Lower lobe of right lung (tissue), 2 donors: ENCODE data around the gene IQCM. TPM values are rescaled to one million over a fixed set of nuclear protein-coding genes. Genes with fewer than 3 reads are reported as not detected.

Experiments used
- ATAC-seq, 2 donors: fragments of 200-7000 bp; cut with Tn5 transposase; one replicate each; pipeline ENCODE4 v1.9.1; 2020 to 2022; ENCODE audit warnings: mild to moderate bottlenecking in 2 of 2, moderate library complexity in 2 of 2
- DNase-seq: peaks from one replicate; pipeline ENCODE4 v3.0.0-alpha.2; 2020
- H3K27ac ChIP-seq: fragments of 200-600 bp; one replicate; pipeline ENCODE4 v1.8.0; 2022
- H3K27me3 ChIP-seq: fragments of 200-600 bp; one replicate; pipeline ENCODE4 v1.8.0; 2022; ENCODE audit warnings: low read depth
- H3K36me3 ChIP-seq: fragments of 200-600 bp; one replicate; pipeline ENCODE4 v1.8.0; 2022; ENCODE audit warnings: mild to moderate bottlenecking
- H3K4me1 ChIP-seq: fragments of 200-600 bp; one replicate; pipeline ENCODE4 v1.8.0; 2022
- H3K4me3 ChIP-seq: fragments of 200-600 bp; one replicate; pipeline ENCODE4 v1.8.0; 2022; ENCODE audit warnings: mild to moderate bottlenecking
- H3K9me3 ChIP-seq: fragments of 200-600 bp; one replicate; pipeline ENCODE4 v1.8.0; 2022
- CTCF ChIP-seq: fragments of 200-600 bp; IDR thresholded peaks from one replicate; pipeline ENCODE4 v1.8.0; 2022; ENCODE audit warnings: antibody characterized with exemption, mild to moderate bottlenecking
- intact Hi-C: fragments of 100-400 bp; cut with DNase I; formaldehyde crosslinking; loops from one replicate; pipeline ENCODE4 v1.11.0; 2022
- total RNA-seq: library from RNA; stranded (reverse); fragmentation: NEBNext Ultra II Directional; extraction: Animal tissue kit (Norgen Biotek cat#: 25700); gene quantifications from one replicate; pipeline ENCODE4 v1.2.1, GENCODE V29; 2021
- donor health status: DM: no; HTN: yes; CAD: no; lungs with severe emphysema.

Gene IQCM
- total RNA-seq, 1 donor from 2014 or later, result not detected

DNA sequence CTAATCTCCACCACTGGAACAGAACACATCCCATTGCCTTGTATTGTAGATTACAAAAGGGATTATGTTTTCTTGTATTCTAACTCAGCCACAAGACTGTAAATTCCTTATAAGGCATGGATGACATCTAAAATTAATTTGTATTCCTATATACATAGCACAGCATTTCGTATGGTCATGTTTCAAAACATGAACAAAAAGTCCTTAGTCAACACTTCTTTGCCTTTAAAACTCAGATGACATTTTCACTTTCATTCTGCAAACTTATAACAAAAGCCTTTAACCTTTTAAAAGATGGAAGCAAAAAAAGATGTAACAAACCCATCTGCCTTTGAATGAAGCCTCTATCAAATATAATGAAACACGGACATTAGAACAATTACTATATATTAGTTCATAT lies 181.3 kb downstream of the IQCM start:
- no peaks in the 10 kb centered on the region for H3K9me3 ChIP-seq
- intact Hi-C loops, result no loop called here
- H3K27ac ChIP-seq, result no peak overlapping the region
- ATAC-seq (no peak), DNase-seq (no peak)
- no peak overlapping the region for H3K4me3 ChIP-seq
- no peaks in the 10 kb centered on the region for H3K36me3 ChIP-seq
- no peaks in the 10 kb centered on the region for H3K4me1 ChIP-seq
- no peak for TF ChIP-seq CTCF
- H3K27me3 ChIP-seq, result no peaks in the 10 kb centered on the region

DNA sequence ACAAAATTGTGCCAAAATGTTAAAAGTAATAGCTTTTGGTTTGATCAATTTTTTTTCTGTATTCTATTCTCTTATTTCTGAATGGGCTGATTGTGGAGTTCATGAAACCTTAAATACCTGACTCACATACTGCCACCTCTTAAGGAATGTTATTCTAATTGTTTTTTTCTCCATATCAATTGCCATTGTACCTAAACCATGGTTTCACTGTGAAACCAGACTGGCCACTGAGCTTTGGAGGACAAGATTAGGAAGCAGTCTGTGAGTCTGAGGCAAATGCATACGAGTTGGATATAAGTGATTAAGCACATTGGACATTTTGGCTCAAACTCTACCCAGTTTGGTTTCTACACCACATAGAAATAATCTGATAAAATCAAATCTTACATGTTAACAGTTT lies 184.0 kb downstream of the IQCM start:
- Histone ChIP-seq H3K4me3 (no peak overlapping the region), H3K27me3 (no peaks in the 10 kb centered on the region), H3K4me1 (no peaks in the 10 kb centered on the region), H3K36me3 (no peaks in the 10 kb centered on the region), H3K9me3 (no peaks in the 10 kb centered on the region), H3K27ac (no peak overlapping the region)
- TF ChIP-seq CTCF, result no peak
- ATAC-seq (no peak), DNase-seq (no peak)
- intact Hi-C loops, result no loop called here

DNA sequence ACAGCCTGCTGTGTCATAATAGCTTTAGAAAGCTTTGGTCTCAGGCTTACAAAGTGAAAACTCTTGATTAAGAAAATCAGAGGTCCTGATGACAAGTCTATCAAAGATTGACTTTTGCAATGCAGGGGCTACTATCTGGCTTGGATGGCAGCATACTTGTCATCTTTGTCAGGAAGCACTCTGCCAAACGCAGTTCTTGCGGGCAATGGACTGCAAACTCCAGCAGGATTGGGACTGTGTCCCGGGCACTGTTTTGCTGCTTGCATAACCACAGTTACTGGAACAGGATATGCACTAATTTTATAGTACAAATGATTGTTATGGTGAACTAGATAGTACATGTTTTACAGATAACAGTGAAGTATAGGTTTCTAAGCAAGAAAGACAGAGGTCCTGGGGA lies 185.6 kb downstream of the IQCM start:
- no peak for DNase-seq
- Histone ChIP-seq H3K27me3 (no peaks in the 10 kb centered on the region), H3K36me3 (no peaks in the 10 kb centered on the region), H3K4me1 (no peaks in the 10 kb centered on the region), H3K27ac (no peak overlapping the region), H3K9me3 (no peaks in the 10 kb centered on the region), H3K4me3 (no peak overlapping the region)
- TF ChIP-seq CTCF, result no peak
- ATAC-seq, result no peak
- intact Hi-C loops, result no loop called here

DNA sequence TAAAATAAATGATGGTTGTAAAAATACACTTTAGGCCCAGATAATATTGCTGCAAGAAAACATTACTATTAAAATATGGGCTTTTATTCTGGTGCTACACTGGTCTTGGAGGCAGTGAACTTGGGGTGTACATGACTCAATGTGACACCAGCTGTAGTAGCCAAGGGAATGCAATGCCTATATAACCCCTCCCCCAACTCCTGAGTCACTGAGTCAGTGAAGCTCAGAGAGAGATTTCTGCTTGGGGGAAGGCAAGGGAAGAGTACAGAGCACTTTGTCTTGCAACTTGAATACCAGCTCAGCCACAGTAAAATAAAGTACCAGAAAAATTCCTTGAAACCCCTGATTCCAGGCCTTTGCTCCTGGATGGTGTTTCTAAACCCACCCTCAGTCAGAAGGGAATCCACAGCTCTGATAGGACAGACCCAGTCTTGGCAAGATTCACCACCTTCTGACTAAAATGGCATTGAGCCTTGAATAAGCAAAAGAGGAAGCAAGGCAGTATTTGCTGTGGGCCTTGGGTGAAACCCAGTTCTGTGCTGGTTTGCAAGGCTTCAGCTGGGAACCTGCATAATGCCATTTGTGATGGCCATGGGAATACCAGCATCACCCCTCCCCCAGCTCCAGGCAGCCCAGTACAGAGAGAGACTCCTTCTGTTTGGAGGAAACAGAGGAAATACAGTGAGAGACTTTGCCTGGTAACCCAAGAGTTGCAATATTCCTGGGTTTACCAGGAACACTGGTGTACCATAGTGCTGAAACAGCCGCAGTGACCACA lies 209.9 kb downstream of the IQCM start:
- H3K27me3 ChIP-seq, result no peaks in the 10 kb centered on the region
- TF ChIP-seq CTCF, result no peak
- no peak overlapping the region for H3K4me3 ChIP-seq
- no peak overlapping the region for H3K27ac ChIP-seq
- H3K9me3 ChIP-seq, result no peaks in the 10 kb centered on the region
- ATAC-seq (no peak), DNase-seq (no peak)
- H3K4me1 ChIP-seq, result no peaks in the 10 kb centered on the region
- intact Hi-C loops, result no loop called here
- H3K36me3 ChIP-seq, result no peaks in the 10 kb centered on the region

GRCh38 chr4:149604827-149605226 lies 210.8 kb downstream of the IQCM start:
- no peak overlapping the region for H3K27ac ChIP-seq
- H3K9me3 ChIP-seq, result no peaks in the 10 kb centered on the region
- TF ChIP-seq CTCF, result no peak
- no peaks in the 10 kb centered on the region for H3K4me1 ChIP-seq
- no peaks in the 10 kb centered on the region for H3K27me3 ChIP-seq
- DNase-seq, result no peak
- ATAC-seq, result no peak
- intact Hi-C loops, result no loop called here
- no peak overlapping the region for H3K4me3 ChIP-seq
- H3K36me3 ChIP-seq, result no peaks in the 10 kb centered on the region
